PC-3 (cell line): Measurements from ENCODE around the gene BHLHE40. TPM values are rescaled to one million over a fixed set of nuclear protein-coding genes. Genes with fewer than 3 reads are reported as not detected.

Experiments
- ATAC-seq: fragments of 200-7000 bp; cut with Tn5 transposase; 2 replicates; pipeline ENCODE4 v1.9.1; 2020; ENCODE audit warnings: mild to moderate bottlenecking, moderate library complexity
- BruUV-seq: library from RNA; stranded (reverse); fragments of 400-500 nt; replicated peaks from 2 replicates; lab custom pipeline; 2021; lab: Mats Ljungman, UMichigan
- CTCF ChIA-PET: fragments of 300-600 bp; sonication (Branson Sonifier 250); formaldehyde crosslinking; loops from one replicate; lab custom pipeline; 2022; ENCODE audit warnings: antibody characterized with exemption; lab: Charles Lee
- POLR2A ChIA-PET: fragments of 300-600 bp; sonication (Branson Sonifier 250); formaldehyde crosslinking; loops from one replicate; lab custom pipeline; 2022; ENCODE audit warnings: antibody characterized with exemption; ENCODE audit not compliant: unreplicated experiment; lab: Charles Lee
- DNase-seq: peaks from one replicate; pipeline ENCODE4 v3.0.0-alpha.2; 2015
- H2AFZ ChIP-seq: fragments of 300-600 bp; sonication (generic); 2 replicates; pipeline ENCODE4 v1.6.0; 2016; ENCODE audit warnings: antibody characterized with exemption, low read length
- H3F3A ChIP-seq: fragments of 300-600 bp; sonication (generic); one replicate; pipeline ENCODE4 v1.6.0; 2017; ENCODE audit warnings: antibody characterized with exemption, low read length, control low read depth, mild to moderate bottlenecking; ENCODE audit not compliant: unreplicated experiment
- H3K27ac ChIP-seq: fragments of 300-600 bp; sonication (generic); 2 replicates; pipeline ENCODE4 v1.5.1; 2016; ENCODE audit warnings: mild to moderate bottlenecking, low read length
- H3K27me3 ChIP-seq: fragments of 300-600 bp; sonication (generic); 2 replicates; pipeline ENCODE4 v1.6.1; 2016; ENCODE audit warnings: low read length, mixed read lengths
- H3K36me3 ChIP-seq: fragments of 300-600 bp; sonication (generic); 2 replicates; pipeline ENCODE4 v1.6.1; 2016; ENCODE audit warnings: low read depth, mixed run types, low read length, mixed read lengths
- H3K4me1 ChIP-seq: fragments of 300-600 bp; sonication (generic); 2 replicates; pipeline ENCODE4 v1.5.1; 2016; ENCODE audit warnings: low read length; ENCODE audit not compliant: insufficient read depth
- H3K4me2 ChIP-seq: fragments of 300-600 bp; sonication (generic); 2 replicates; pipeline ENCODE4 v1.6.0; 2016; ENCODE audit warnings: low read length
- H3K4me3 ChIP-seq: fragments of 300-600 bp; sonication (generic); 2 replicates; pipeline ENCODE4 v1.5.1; 2016; ENCODE audit warnings: mild to moderate bottlenecking, low read length, mixed read lengths
- H3K79me2 ChIP-seq: fragments of 300-600 bp; sonication (generic); 2 replicates; pipeline ENCODE4 v1.6.1; 2017; ENCODE audit warnings: low read length, mixed read lengths
- H3K9ac ChIP-seq: fragments of 300-600 bp; sonication (generic); 2 replicates; pipeline ENCODE4 v1.6.0; 2016; ENCODE audit warnings: mild to moderate bottlenecking, low read length
- H3K9me2 ChIP-seq: fragments of 300-600 bp; sonication (generic); replicated peaks from 2 replicates; pipeline ENCODE4 v1.6.1; 2016; ENCODE audit warnings: mixed run types, low read length, mixed read lengths
- H3K9me3 ChIP-seq: fragments of 300-600 bp; sonication (generic); 2 replicates; pipeline ENCODE4 v1.6.1; 2016; ENCODE audit warnings: low read length, mixed read lengths
- H4K20me1 ChIP-seq: fragments of 300-600 bp; sonication (generic); 2 replicates; pipeline ENCODE4 v1.6.1; 2016; ENCODE audit warnings: low read length, mixed read lengths
- EZH2 ChIP-seq: fragments of 300-600 bp; sonication (generic); IDR thresholded peaks from one replicate; pipeline ENCODE4 v1.6.1; 2017; ENCODE audit warnings: antibody characterized with exemption, mild to moderate bottlenecking, low read length; ENCODE audit not compliant: unreplicated experiment
- EZH2phosphoT487 ChIP-seq: fragments of 300-600 bp; sonication (generic); IDR thresholded peaks from 2 replicates; pipeline ENCODE4 v1.6.1; 2018; ENCODE audit warnings: mild to moderate bottlenecking, antibody characterized with exemption, low read length, borderline replicate concordance
- intact Hi-C: fragments of 100-400 bp; cut with micrococcal nuclease; formaldehyde crosslinking; loops from 2 replicates; pipeline ENCODE4 v1.9.0; 2023
- total RNA-seq: library from RNA; depleted of rRNA; stranded (reverse); fragments of >200 nt; gene quantifications from 2 replicates; pipeline ENCODE4 v1.2.3, GENCODE V29; 2014
- TF ChIP-seq, protein P1 (sequence below): fragments of 300-600 bp; sonication (generic); conservative IDR thresholded peaks from 2 replicates; pipeline ENCODE4 v1.5.1; 2017; ENCODE audit warnings: antibody characterized with exemption, low read depth, mild to moderate bottlenecking, low read length

The BHLHE40 gene
- total RNA-seq, 1 experiment from 2014 or later = 256 TPM

DNA sequence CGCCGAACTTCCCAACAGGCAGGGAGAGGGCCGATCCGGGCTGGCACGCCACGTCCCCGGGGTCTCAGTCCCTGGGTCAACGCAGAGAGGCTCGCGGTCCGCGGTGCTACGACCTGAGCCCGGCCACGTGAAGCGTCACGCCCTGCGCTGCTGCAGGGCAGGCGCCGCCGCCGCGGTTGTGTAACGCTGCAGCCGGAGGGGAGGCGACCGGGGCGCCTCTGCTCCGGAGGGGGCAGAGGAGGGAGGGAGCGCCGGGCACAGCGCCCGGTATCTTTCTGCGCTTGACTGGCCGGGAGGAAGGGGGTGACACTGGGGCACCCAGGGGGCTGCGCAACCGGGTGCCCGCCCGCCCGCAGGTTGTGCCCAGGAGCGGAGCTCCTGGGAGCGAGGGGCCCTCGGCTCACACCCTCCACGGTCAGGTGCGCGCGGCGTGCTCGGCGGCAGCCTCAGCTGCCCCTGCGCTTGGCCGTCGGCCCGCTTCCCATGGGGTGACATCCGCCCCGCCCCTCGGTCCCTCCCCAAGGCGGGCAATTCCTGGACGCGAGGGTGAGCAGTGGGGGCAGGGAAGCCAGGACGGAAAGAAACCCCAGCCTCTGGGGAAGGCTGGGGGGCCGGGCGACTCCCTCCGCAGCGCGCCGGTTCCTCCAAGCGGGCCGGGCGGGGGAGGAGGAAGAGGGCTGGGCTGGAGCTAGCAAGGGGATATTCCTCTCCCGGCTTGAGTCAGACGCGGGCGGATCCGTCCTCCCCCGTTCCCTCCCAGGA is 852 bp upstream of the BHLHE40 start:
- CTCF ChIA-PET = interaction anchor here (0.6 to 2.1 kb wide), 10 partner anchors 14 to 267 kb away, joined by 3 to 15 read pairs (median 4); no protein-coding TSS in a partner anchor
- BruUV-seq = no TSS peak

DNA sequence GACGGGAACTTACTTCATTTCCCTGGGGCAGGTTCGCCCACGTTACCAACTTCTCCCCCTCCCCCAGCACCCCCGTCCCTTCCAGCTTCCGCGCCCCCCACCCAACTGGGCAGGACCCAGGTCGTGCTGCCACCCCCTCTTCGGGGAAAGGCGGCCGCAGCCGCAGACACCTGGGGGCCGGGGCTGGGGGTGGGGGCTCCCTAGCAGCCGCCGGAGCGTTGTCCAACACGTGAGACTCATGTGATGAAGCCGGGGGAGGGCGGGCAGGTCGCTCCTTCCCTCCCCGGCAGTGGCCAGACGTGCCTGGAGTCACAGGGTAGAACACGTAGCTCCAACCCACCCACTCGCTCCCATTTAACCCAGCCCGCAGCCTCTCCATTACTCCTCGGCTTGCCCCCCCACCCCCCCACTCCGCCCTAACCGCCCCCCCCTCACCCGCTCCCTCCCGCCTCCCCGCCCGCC is 240 bp upstream of the BHLHE40 start:
- H3K4me2 ChIP-seq = peak overlapping the region; percentile 94; the same call in 1 of the 2 replicates
- no peaks in the 10 kb centered on the region for H3K9me3 ChIP-seq
- DNase-seq = peak; percentile 95

More for the DNA sequence above, 852 bp upstream of the BHLHE40 start:
- Histone ChIP-seq H3K27me3 (no peaks in the 10 kb centered on the region), H3K9me3 (no peaks in the 10 kb centered on the region), H3F3A (peaks cover 4% of the 10 kb centered on the region), H3K36me3 (peaks cover 30% of the 10 kb centered on the region), H3K9ac (peak overlapping the region; percentile 95), H3K4me2 (peak overlapping the region; percentile 94), H2AFZ (peak overlapping the region; percentile 45), H3K79me2 (peaks cover 41% of the 10 kb centered on the region), H3K4me3 (peak overlapping the region; percentile 69), H4K20me1 (peaks cover 35% of the 10 kb centered on the region), H3K27ac (peak overlapping the region; percentile 95), H3K4me1 (peaks cover 29% of the 10 kb centered on the region), H3K9me2 (no peaks in the 10 kb centered on the region)
- TF ChIP-seq, protein P1, sequence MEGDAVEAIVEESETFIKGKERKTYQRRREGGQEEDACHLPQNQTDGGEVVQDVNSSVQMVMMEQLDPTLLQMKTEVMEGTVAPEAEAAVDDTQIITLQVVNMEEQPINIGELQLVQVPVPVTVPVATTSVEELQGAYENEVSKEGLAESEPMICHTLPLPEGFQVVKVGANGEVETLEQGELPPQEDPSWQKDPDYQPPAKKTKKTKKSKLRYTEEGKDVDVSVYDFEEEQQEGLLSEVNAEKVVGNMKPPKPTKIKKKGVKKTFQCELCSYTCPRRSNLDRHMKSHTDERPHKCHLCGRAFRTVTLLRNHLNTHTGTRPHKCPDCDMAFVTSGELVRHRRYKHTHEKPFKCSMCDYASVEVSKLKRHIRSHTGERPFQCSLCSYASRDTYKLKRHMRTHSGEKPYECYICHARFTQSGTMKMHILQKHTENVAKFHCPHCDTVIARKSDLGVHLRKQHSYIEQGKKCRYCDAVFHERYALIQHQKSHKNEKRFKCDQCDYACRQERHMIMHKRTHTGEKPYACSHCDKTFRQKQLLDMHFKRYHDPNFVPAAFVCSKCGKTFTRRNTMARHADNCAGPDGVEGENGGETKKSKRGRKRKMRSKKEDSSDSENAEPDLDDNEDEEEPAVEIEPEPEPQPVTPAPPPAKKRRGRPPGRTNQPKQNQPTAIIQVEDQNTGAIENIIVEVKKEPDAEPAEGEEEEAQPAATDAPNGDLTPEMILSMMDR = no peak
- TF ChIP-seq EZH2phosphoT487 = peak; percentile 84; the same call in 1 of the 2 replicates
- ATAC-seq (peak; percentile 65), DNase-seq (peak; percentile 98)
- intact Hi-C loops = loop anchor here (1.0 to 5.0 kb wide), 8 partner anchors 27 to 321 kb away; partner anchors contain the start of gene ARL8B
- POLR2A ChIA-PET = interaction anchor here (0.6 to 4.0 kb wide), 15 partner anchors 9 to 861 kb away, joined by 3 to 32 read pairs (median 4); no protein-coding TSS in a partner anchor

More for the DNA sequence above, 240 bp upstream of the BHLHE40 start:
- peaks cover 35% of the 10 kb centered on the region for H3K4me1 ChIP-seq
- no peaks in the 10 kb centered on the region for H3K27me3 ChIP-seq
- ChIA-PET POLR2A (interaction anchor here (0.6 to 4.0 kb wide), 14 partner anchors 8 to 263 kb away, joined by 3 to 32 read pairs (median 4); no protein-coding TSS in a partner anchor), CTCF (interaction anchor here (0.6 to 2.1 kb wide), 9 partner anchors 13 to 268 kb away, joined by 3 to 15 read pairs (median 6); no protein-coding TSS in a partner anchor)
- H3K4me3 ChIP-seq = peak overlapping the region; percentile 98; the same call in 1 of the 2 replicates
- H3K79me2 ChIP-seq = peaks cover 47% of the 10 kb centered on the region
- intact Hi-C loops = loop anchor here (1.0 to 5.0 kb wide), 8 partner anchors 28 to 322 kb away; partner anchors contain the start of gene ARL8B
- no peaks in the 10 kb centered on the region for H3K9me2 ChIP-seq
- H3F3A ChIP-seq = peaks cover 4% of the 10 kb centered on the region
- TF ChIP-seq, protein P1 = no peak
- TF ChIP-seq EZH2 = no peak
- TF ChIP-seq EZH2phosphoT487 = no peak; the same call in 1 of the 2 replicates
- peak; percentile 50 for ATAC-seq
- no peak overlapping the region for H2AFZ ChIP-seq
- H3K36me3 ChIP-seq = peaks cover 36% of the 10 kb centered on the region
- peak overlapping the region; percentile 95 for H3K27ac ChIP-seq
- no TSS peak for BruUV-seq
- H3K9ac ChIP-seq = peak overlapping the region; percentile 98
- peaks cover 40% of the 10 kb centered on the region for H4K20me1 ChIP-seq
